GM23338 (cell line): ENCODE data around the gene EYS. TPM values are rescaled to one million over a fixed set of nuclear protein-coding genes. Genes with fewer than 3 reads are reported as not detected.

ENCODE experiments used
- ATAC-seq: fragments of 200-7000 bp; cut with Tn5 transposase; 3 replicates; pipeline ENCODE4 v1.9.1; 2020
- DNase-seq: peaks from one replicate; pipeline ENCODE4 v3.0.0-alpha.2; 2015; ENCODE audit warnings: low spot score
- H2AFZ ChIP-seq: fragments of 200-600 bp; sonication (generic); 2 replicates; pipeline ENCODE4 v1.8.0; 2016; ENCODE audit warnings: antibody characterized with exemption, mild to moderate bottlenecking, moderate library complexity
- H3F3A ChIP-seq: fragments of 200-600 bp; sonication (generic); replicated peaks from 2 replicates; pipeline ENCODE4 v1.8.0; 2017; ENCODE audit warnings: antibody characterized with exemption, mixed run types, low read depth
- H3K27ac ChIP-seq: fragments of 200-600 bp; sonication (generic); 2 replicates; pipeline ENCODE4 v1.6.1; 2016; ENCODE audit warnings: low read depth
- H3K27me3 ChIP-seq: fragments of 200-600 bp; sonication (generic); 2 replicates; pipeline ENCODE4 v1.8.0; 2016; ENCODE audit warnings: mild to moderate bottlenecking, mixed run types, moderate library complexity; ENCODE audit not compliant: insufficient read depth
- H3K36me3 ChIP-seq: fragments of 200-600 bp; sonication (generic); 2 replicates; pipeline ENCODE4 v1.8.0; 2016; ENCODE audit warnings: mild to moderate bottlenecking; ENCODE audit not compliant: insufficient read depth
- H3K4me1 ChIP-seq: fragments of 200-600 bp; sonication (generic); 2 replicates; pipeline ENCODE4 v1.8.0; 2016; ENCODE audit warnings: mild to moderate bottlenecking, moderate library complexity; ENCODE audit not compliant: insufficient read depth
- H3K4me2 ChIP-seq: fragments of 200-600 bp; sonication (generic); 2 replicates; pipeline ENCODE4 v1.7.1; 2017; ENCODE audit warnings: mixed run types
- H3K4me3 ChIP-seq: fragments of 200-600 bp; sonication (generic); 2 replicates; pipeline ENCODE4 v1.6.1; 2016; ENCODE audit warnings: mixed run types
- H3K79me2 ChIP-seq: fragments of 200-600 bp; sonication (generic); replicated peaks from 2 replicates; pipeline ENCODE4 v1.8.0; 2017; ENCODE audit warnings: mild to moderate bottlenecking; ENCODE audit not compliant: insufficient read depth
- H3K9me2 ChIP-seq: fragments of 200-600 bp; sonication (generic); 2 replicates; pipeline ENCODE4 v1.8.0; 2017; ENCODE audit not compliant: insufficient read depth
- H4K20me1 ChIP-seq: fragments of 200-600 bp; sonication (generic); replicated peaks from 2 replicates; pipeline ENCODE4 v1.8.0; 2017; ENCODE audit warnings: mild to moderate bottlenecking; ENCODE audit not compliant: insufficient read depth
- H3K27ac Mint-ChIP-seq: 2 replicates; pipeline ENCODE4 v1.8.0; 2020; ENCODE audit warnings: inconsistent platforms, mild to moderate bottlenecking, moderate library complexity, mixed read lengths
- H3K27me3 Mint-ChIP-seq: 3 replicates; pipeline ENCODE4 v1.8.0; 2022; ENCODE audit warnings: low read depth, mild to moderate bottlenecking, moderate library complexity, mixed read lengths, inconsistent platforms; ENCODE audit not compliant: insufficient read depth, poor library complexity
- H3K36me3 Mint-ChIP-seq: 3 replicates; pipeline ENCODE4 v1.8.0; 2021; ENCODE audit warnings: low read depth, mild to moderate bottlenecking, inconsistent platforms, moderate library complexity, mixed read lengths
- H3K4me1 Mint-ChIP-seq: 3 replicates; pipeline ENCODE4 v1.8.0; 2020; ENCODE audit warnings: mild to moderate bottlenecking, inconsistent platforms, mixed read lengths
- H3K4me3 Mint-ChIP-seq: 3 replicates; pipeline ENCODE4 v1.8.0; 2021; ENCODE audit warnings: moderate library complexity, mild to moderate bottlenecking, inconsistent platforms, mixed read lengths
- H3K9me3 Mint-ChIP-seq: 3 replicates; pipeline ENCODE4 v1.8.0; 2020; ENCODE audit warnings: moderate library complexity, mild to moderate bottlenecking, inconsistent platforms, mixed read lengths
- CREB1 ChIP-seq: fragments of 250-450 bp; sonication (Bioruptor Pico); IDR thresholded peaks from 2 replicates; pipeline ENCODE4 v1.5.0; 2020; ENCODE audit warnings: low read depth, mild to moderate bottlenecking, moderate library complexity
- EZH2 ChIP-seq: fragments of 200-600 bp; sonication (generic); IDR thresholded peaks from one replicate; pipeline ENCODE4 v1.8.0; 2017; ENCODE audit warnings: antibody characterized with exemption, mild to moderate bottlenecking, low read depth; ENCODE audit not compliant: unreplicated experiment
- EZH2phosphoT487 ChIP-seq: fragments of 200-600 bp; sonication (generic); IDR thresholded peaks from one replicate; pipeline ENCODE4 v1.8.1; 2018; ENCODE audit warnings: antibody characterized with exemption; ENCODE audit not compliant: unreplicated experiment
- JUNB ChIP-seq: IDR thresholded peaks from one replicate; pipeline ENCODE4 v1.6.1; 2016; ENCODE audit warnings: antibody characterized with exemption; ENCODE audit not compliant: unreplicated experiment
- NANOG ChIP-seq: IDR thresholded peaks from 2 replicates; pipeline ENCODE4 v1.6.1; 2016; ENCODE audit warnings: antibody characterized with exemption, borderline replicate concordance
- POLR2AphosphoS5 ChIP-seq: IDR thresholded peaks from 2 replicates; pipeline ENCODE4 v1.6.1; 2016; ENCODE audit warnings: antibody characterized with exemption, low read depth
- STAT1 ChIP-seq: IDR thresholded peaks from one replicate; pipeline ENCODE4 v1.6.1; 2016; ENCODE audit warnings: antibody characterized with exemption; ENCODE audit not compliant: unreplicated experiment
- ZNF114 ChIP-seq: fragments of 250-450 bp; sonication (Bioruptor Pico); IDR thresholded peaks from 2 replicates; pipeline ENCODE4 v1.5.0; 2020; ENCODE audit warnings: mild to moderate bottlenecking, moderate library complexity
- ZNF331 ChIP-seq: fragments of 250-450 bp; sonication (Bioruptor Pico); IDR thresholded peaks from 2 replicates; pipeline ENCODE4 v1.5.0; 2020; ENCODE audit warnings: low read depth, mild to moderate bottlenecking, moderate library complexity
- polyA plus RNA-seq: library from polyadenylated mRNA; unstranded; fragments of >200 nt; fragmentation: Nextera tagmentation; extraction: Ambion mirVana; gene quantifications from 2 replicates; pipeline ENCODE4 v1.2.1, GENCODE V29; 2016
- total RNA-seq: library from RNA; depleted of rRNA; stranded (reverse); fragments of >200 nt; shearing (Covaris generic); gene quantifications from 2 replicates; pipeline ENCODE4 v1.2.3, GENCODE V29; 2014
- TF ChIP-seq, protein P1 (sequence below): IDR thresholded peaks from one replicate; pipeline ENCODE4 v1.6.1; 2018; ENCODE audit warnings: antibody characterized with exemption; ENCODE audit not compliant: unreplicated experiment
- TF ChIP-seq, protein P2 (sequence below), 2 experiments: fragments of 200-600 bp in 1 of 2; sonication (generic) in 1 of 2; conservative IDR thresholded peaks; 2 replicates each; pipeline versions ENCODE4 v1.5.1 to v1.6.1; 2016 to 2017; ENCODE audit warnings: antibody characterized with exemption in 2 of 2, low read depth in 2 of 2, mild to moderate bottlenecking in 2 of 2, moderate library complexity in 1 of 2
- TF ChIP-seq, protein P3 (sequence below): fragments of 250-450 bp; sonication (Bioruptor Pico); IDR thresholded peaks from 2 replicates; pipeline ENCODE4 v1.5.0; 2020; ENCODE audit warnings: mild to moderate bottlenecking, moderate library complexity
- TF ChIP-seq, protein P4 (sequence below): IDR thresholded peaks from 2 replicates; pipeline ENCODE4 v1.6.1; 2016; ENCODE audit warnings: antibody characterized with exemption

Gene EYS
- total and polyA plus RNA-seq, 2 experiments from 2014 or later: 0.38 to 0.52 TPM

DNA sequence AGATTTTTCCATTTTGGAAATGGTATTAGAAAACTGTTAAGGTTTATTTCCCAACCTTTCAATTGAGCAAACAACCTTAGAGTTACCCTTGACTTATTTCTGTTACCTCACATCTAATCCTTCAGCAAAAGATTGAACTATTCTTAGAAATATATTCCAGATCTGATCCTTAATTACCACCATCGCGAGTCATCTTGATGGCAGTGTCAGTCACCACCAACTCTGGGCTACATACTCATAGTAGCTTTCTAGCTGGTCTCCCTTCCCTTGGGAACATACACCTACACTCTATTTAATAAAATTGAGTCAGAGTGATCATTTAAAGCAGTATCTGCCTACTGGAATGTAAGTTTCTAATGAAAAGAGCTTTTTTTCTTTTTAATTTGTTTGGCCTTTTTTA, 308.2 kb downstream of the EYS start:
- no peaks in the 10 kb centered on the region for H4K20me1 ChIP-seq
- ATAC-seq (no peak), DNase-seq (no peak)
- TF ChIP-seq CREB1 (CRISPR knock-in tag): no peak
- no peak for TF ChIP-seq STAT1
- TF ChIP-seq, protein P1, sequence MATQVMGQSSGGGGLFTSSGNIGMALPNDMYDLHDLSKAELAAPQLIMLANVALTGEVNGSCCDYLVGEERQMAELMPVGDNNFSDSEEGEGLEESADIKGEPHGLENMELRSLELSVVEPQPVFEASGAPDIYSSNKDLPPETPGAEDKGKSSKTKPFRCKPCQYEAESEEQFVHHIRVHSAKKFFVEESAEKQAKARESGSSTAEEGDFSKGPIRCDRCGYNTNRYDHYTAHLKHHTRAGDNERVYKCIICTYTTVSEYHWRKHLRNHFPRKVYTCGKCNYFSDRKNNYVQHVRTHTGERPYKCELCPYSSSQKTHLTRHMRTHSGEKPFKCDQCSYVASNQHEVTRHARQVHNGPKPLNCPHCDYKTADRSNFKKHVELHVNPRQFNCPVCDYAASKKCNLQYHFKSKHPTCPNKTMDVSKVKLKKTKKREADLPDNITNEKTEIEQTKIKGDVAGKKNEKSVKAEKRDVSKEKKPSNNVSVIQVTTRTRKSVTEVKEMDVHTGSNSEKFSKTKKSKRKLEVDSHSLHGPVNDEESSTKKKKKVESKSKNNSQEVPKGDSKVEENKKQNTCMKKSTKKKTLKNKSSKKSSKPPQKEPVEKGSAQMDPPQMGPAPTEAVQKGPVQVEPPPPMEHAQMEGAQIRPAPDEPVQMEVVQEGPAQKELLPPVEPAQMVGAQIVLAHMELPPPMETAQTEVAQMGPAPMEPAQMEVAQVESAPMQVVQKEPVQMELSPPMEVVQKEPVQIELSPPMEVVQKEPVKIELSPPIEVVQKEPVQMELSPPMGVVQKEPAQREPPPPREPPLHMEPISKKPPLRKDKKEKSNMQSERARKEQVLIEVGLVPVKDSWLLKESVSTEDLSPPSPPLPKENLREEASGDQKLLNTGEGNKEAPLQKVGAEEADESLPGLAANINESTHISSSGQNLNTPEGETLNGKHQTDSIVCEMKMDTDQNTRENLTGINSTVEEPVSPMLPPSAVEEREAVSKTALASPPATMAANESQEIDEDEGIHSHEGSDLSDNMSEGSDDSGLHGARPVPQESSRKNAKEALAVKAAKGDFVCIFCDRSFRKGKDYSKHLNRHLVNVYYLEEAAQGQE: no peak
- TF ChIP-seq JUNB: no peak
- TF ChIP-seq ZNF331: no peak
- TF ChIP-seq, protein P2, sequence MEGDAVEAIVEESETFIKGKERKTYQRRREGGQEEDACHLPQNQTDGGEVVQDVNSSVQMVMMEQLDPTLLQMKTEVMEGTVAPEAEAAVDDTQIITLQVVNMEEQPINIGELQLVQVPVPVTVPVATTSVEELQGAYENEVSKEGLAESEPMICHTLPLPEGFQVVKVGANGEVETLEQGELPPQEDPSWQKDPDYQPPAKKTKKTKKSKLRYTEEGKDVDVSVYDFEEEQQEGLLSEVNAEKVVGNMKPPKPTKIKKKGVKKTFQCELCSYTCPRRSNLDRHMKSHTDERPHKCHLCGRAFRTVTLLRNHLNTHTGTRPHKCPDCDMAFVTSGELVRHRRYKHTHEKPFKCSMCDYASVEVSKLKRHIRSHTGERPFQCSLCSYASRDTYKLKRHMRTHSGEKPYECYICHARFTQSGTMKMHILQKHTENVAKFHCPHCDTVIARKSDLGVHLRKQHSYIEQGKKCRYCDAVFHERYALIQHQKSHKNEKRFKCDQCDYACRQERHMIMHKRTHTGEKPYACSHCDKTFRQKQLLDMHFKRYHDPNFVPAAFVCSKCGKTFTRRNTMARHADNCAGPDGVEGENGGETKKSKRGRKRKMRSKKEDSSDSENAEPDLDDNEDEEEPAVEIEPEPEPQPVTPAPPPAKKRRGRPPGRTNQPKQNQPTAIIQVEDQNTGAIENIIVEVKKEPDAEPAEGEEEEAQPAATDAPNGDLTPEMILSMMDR (conservative IDR thresholded peaks at IDR 0.05; ENCODE audit: low read depth in 2 of 2): no peak
- TF ChIP-seq NANOG: no peak
- TF ChIP-seq, protein P3, sequence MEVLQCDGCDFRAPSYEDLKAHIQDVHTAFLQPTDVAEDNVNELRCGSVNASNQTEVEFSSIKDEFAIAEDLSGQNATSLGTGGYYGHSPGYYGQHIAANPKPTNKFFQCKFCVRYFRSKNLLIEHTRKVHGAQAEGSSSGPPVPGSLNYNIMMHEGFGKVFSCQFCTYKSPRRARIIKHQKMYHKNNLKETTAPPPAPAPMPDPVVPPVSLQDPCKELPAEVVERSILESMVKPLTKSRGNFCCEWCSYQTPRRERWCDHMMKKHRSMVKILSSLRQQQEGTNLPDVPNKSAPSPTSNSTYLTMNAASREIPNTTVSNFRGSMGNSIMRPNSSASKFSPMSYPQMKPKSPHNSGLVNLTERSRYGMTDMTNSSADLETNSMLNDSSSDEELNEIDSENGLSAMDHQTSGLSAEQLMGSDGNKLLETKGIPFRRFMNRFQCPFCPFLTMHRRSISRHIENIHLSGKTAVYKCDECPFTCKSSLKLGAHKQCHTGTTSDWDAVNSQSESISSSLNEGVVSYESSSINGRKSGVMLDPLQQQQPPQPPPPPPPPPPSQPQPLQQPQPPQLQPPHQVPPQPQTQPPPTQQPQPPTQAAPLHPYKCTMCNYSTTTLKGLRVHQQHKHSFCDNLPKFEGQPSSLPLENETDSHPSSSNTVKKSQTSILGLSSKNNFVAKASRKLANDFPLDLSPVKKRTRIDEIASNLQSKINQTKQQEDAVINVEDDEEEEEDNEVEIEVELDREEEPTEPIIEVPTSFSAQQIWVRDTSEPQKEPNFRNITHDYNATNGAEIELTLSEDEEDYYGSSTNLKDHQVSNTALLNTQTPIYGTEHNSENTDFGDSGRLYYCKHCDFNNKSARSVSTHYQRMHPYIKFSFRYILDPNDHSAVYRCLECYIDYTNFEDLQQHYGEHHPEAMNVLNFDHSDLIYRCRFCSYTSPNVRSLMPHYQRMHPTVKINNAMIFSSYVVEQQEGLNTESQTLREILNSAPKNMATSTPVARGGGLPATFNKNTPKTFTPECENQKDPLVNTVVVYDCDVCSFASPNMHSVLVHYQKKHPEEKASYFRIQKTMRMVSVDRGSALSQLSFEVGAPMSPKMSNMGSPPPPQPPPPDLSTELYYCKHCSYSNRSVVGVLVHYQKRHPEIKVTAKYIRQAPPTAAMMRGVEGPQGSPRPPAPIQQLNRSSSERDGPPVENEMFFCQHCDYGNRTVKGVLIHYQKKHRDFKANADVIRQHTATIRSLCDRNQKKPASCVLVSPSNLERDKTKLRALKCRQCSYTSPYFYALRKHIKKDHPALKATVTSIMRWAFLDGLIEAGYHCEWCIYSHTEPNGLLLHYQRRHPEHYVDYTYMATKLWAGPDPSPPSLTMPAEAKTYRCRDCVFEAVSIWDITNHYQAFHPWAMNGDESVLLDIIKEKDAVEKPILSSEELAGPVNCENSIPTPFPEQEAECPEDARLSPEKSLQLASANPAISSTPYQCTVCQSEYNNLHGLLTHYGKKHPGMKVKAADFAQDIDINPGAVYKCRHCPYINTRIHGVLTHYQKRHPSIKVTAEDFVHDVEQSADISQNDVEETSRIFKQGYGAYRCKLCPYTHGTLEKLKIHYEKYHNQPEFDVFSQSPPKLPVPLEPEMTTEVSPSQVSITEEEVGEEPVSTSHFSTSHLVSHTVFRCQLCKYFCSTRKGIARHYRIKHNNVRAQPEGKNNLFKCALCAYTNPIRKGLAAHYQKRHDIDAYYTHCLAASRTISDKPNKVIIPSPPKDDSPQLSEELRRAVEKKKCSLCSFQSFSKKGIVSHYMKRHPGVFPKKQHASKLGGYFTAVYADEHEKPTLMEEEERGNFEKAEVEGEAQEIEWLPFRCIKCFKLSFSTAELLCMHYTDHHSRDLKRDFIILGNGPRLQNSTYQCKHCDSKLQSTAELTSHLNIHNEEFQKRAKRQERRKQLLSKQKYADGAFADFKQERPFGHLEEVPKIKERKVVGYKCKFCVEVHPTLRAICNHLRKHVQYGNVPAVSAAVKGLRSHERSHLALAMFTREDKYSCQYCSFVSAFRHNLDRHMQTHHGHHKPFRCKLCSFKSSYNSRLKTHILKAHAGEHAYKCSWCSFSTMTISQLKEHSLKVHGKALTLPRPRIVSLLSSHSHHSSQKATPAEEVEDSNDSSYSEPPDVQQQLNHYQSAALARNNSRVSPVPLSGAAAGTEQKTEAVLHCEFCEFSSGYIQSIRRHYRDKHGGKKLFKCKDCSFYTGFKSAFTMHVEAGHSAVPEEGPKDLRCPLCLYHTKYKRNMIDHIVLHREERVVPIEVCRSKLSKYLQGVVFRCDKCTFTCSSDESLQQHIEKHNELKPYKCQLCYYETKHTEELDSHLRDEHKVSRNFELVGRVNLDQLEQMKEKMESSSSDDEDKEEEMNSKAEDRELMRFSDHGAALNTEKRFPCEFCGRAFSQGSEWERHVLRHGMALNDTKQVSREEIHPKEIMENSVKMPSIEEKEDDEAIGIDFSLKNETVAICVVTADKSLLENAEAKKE (CRISPR knock-in tag): no peak
- TF ChIP-seq EZH2: no peak
- no peak for TF ChIP-seq EZH2phosphoT487
- TF ChIP-seq POLR2AphosphoS5: no peak
- no peak for TF ChIP-seq ZNF114 (CRISPR knock-in tag)
- TF ChIP-seq, protein P4, sequence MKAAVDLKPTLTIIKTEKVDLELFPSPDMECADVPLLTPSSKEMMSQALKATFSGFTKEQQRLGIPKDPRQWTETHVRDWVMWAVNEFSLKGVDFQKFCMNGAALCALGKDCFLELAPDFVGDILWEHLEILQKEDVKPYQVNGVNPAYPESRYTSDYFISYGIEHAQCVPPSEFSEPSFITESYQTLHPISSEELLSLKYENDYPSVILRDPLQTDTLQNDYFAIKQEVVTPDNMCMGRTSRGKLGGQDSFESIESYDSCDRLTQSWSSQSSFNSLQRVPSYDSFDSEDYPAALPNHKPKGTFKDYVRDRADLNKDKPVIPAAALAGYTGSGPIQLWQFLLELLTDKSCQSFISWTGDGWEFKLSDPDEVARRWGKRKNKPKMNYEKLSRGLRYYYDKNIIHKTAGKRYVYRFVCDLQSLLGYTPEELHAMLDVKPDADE: no peak
- peaks cover 2% of the 10 kb centered on the region for H3K27me3 Mint-ChIP-seq
- H3K4me1 Mint-ChIP-seq: no peaks in the 10 kb centered on the region
- no peaks in the 10 kb centered on the region for H3K27me3 ChIP-seq
- no peak overlapping the region for H3K27ac ChIP-seq
- H3K9me3 Mint-ChIP-seq: peaks cover 7% of the 10 kb centered on the region; the same call in 1 of the 3 replicates
- no peak overlapping the region for H3K4me2 ChIP-seq
- H3K4me1 ChIP-seq: no peaks in the 10 kb centered on the region
- H2AFZ ChIP-seq: no peak overlapping the region
- no peaks in the 10 kb centered on the region for H3F3A ChIP-seq
- H3K79me2 ChIP-seq: no peaks in the 10 kb centered on the region
- no peaks in the 10 kb centered on the region for H3K36me3 ChIP-seq
- no peaks in the 10 kb centered on the region for H3K36me3 Mint-ChIP-seq
- no peaks in the 10 kb centered on the region for H3K9me2 ChIP-seq
- no peak overlapping the region for H3K4me3 Mint-ChIP-seq
- no peak overlapping the region for H3K4me3 ChIP-seq
- H3K27ac Mint-ChIP-seq: no peak overlapping the region
